Spleen (tissue), 11 donors: ENCODE measurements around the gene NEK5. TPM values are rescaled to one million over a fixed set of nuclear protein-coding genes. Genes with fewer than 3 reads are reported as not detected.
"Not testable (repeated sequence)": the region's sequence is repeated elsewhere in the genome, so short reads cannot be mapped to it uniquely, and the experiment has no call there.

Experiments
- DNase-seq: peaks from one replicate; pipeline ENCODE4 v3.0.0-alpha.2; 2020
- H3K27ac ChIP-seq, 8 donors: fragments of 200-600 bp; sonication (generic) in 7 of 8; 1 replicate in 4 of 8; 2 replicates in 4 of 8; pipeline versions ENCODE4 v1.5.0 to v1.8.0; 2016 to 2021; ENCODE audit warnings: inconsistent platforms in 4 of 8, mild to moderate bottlenecking in 4 of 8, moderate library complexity in 1 of 8
- H3K27me3 ChIP-seq, 7 donors: fragments of 200-600 bp; sonication (generic) in 6 of 7; replicated peaks in 1 of 7; 1 replicate in 4 of 7; 2 replicates in 3 of 7; pipeline versions ENCODE4 v1.5.0 to v1.8.0; 2016 to 2021; ENCODE audit warnings: inconsistent platforms in 3 of 7, mild to moderate bottlenecking in 1 of 7
- H3K36me3 ChIP-seq, 6 donors: fragments of 200-600 bp; sonication (generic) in 5 of 6; 1 replicate in 4 of 6; 2 replicates in 2 of 6; pipeline versions ENCODE4 v1.5.0 to v1.8.0; 2016 to 2021; ENCODE audit warnings: inconsistent platforms in 2 of 6
- H3K4me1 ChIP-seq, 6 donors: fragments of 200-600 bp; sonication (generic) in 5 of 6; 1 replicate in 3 of 6; 2 replicates in 3 of 6; pipeline versions ENCODE4 v1.5.0 to v1.8.0; 2016 to 2021; ENCODE audit warnings: inconsistent platforms in 3 of 6
- H3K4me3 ChIP-seq, 8 donors: fragments of 200-600 bp; sonication (generic) in 7 of 8; 1 replicate in 4 of 8; 2 replicates in 4 of 8; pipeline versions ENCODE4 v1.5.0 to v1.8.0; 2016 to 2021; ENCODE audit warnings: inconsistent platforms in 4 of 8, mild to moderate bottlenecking in 4 of 8, moderate library complexity in 2 of 8
- H3K9me3 ChIP-seq, 8 donors: fragments of 200-600 bp; sonication (generic) in 7 of 8; 1 replicate in 4 of 8; 2 replicates in 4 of 8; pipeline versions ENCODE4 v1.5.0 to v1.8.0; 2016 to 2021; ENCODE audit warnings: inconsistent platforms in 4 of 8
- CTCF ChIP-seq, 11 experiments: fragments of 200-600 bp in 7 of 11; fragments of 450-650 bp in 4 of 11; sonication (generic) in 4 of 11; IDR thresholded peaks in 8 of 11; conservative IDR thresholded peaks in 3 of 11; 1 replicate in 7 of 11; 2 replicates in 4 of 11; pipeline versions ENCODE4 v1.4.0 to v1.8.0; 2016 to 2021; ENCODE audit warnings: antibody characterized with exemption in 11 of 11, inconsistent platforms in 4 of 11, mild to moderate bottlenecking in 1 of 11
- POLR2A ChIP-seq, 3 donors: fragments of 450-650 bp; IDR thresholded peaks; one replicate each; pipeline ENCODE4 v1.5.1; 2017; ENCODE audit warnings: antibody characterized with exemption in 3 of 3, mild to moderate bottlenecking in 1 of 3
- POLR2AphosphoS5 ChIP-seq, 3 donors: sonication (generic); formaldehyde crosslinking; IDR thresholded peaks; one replicate each; pipeline ENCODE4 v1.5.1; 2017; ENCODE audit warnings: antibody characterized with exemption in 3 of 3
- WGBS, 5 donors: extraction: QIAGEN DNeasy Blood & Tissue Kit in 3 of 5; methylation state at CpG; one replicate each; pipeline versions ENCODE4 v1.1.5 to v1.1.7; 2013 to 2018; 5-methylcytosine and 5-hydroxymethylcytosine counted together
- intact Hi-C: fragments of 100-400 bp; cut with DNase I; formaldehyde crosslinking; loops from one replicate; pipeline ENCODE4 v1.15.0; 2023; ENCODE audit warnings: low total_unique reads
- polyA plus RNA-seq, 3 donors: library from polyadenylated mRNA; stranded (reverse); fragments of 200-250 nt; gene quantifications; one replicate each; pipeline ENCODE4 v1.2.1, GENCODE V29; 2013
- total RNA-seq, 7 donors: library from RNA; depleted of rRNA in 3 of 7; stranded (reverse); fragments of >200 nt in 3 of 7; fragmentation: NEBNext Ultra II Directional in 4 of 7; extraction: Animal tissue kit (Norgen Biotek cat#: 25700) in 4 of 7; gene quantifications; one replicate each; pipeline versions ENCODE4 v1.1.0 to v1.2.1, GENCODE V29; 2016 to 2021
- donor health status: healthy with polysubstance abuse.
- donor health status: DM: no; HTN: no; CAD: no; lungs with moderate emphysema.
- donor health status: DM: no; HTN: no; CAD: no.
- donor health status: Bipolar disorder and iron deficiency.
- donor health status: healthy.
- donor health status: DM: no; HTN: no; CAD: no.
- donor health status: DM: yes; HTN: yes; CAD: no.

NEK5 gene
- total and polyA plus RNA-seq, 10 donors: 0.04 to 0.30 (median 0.10) TPM; not detected in 4

- H3K9me3 ChIP-seq: no peaks in the 10 kb centered on the region
- H3K27me3 ChIP-seq: no peaks in the 10 kb centered on the region
- intact Hi-C loops: no loop called here
- WGBS, 5 donors: 94 to 97% (median 97%) methylated on average over 2 of the region's 2 CpGs
- H3K36me3 ChIP-seq: no peaks in the 10 kb centered on the region
- H3K4me1 ChIP-seq: no peaks in the 10 kb centered on the region
- H3K4me3 ChIP-seq: no peak overlapping the region
- H3K27ac ChIP-seq: no peak overlapping the region
- TF ChIP-seq CTCF (IDR thresholded peaks at IDR 0.05 in 8 of 11, conservative IDR thresholded peaks at IDR 0.05 in 3 of 11) (no peak), POLR2A (IDR thresholded peaks at IDR 0.05) (no peak), POLR2AphosphoS5 (IDR thresholded peaks at IDR 0.05) (no peak)
- DNase-seq: no peak
Observed at GRCh38 chr13:52096062-52096461, 32.8 kb downstream of the NEK5 start.

- no peak for TF ChIP-seq CTCF (IDR thresholded peaks at IDR 0.05 in 8 of 11, conservative IDR thresholded peaks at IDR 0.05 in 3 of 11)
- 81 to 96% (median 89%) methylated on average over 2 of the region's 2 CpGs for WGBS, 5 donors
- Histone ChIP-seq H3K27ac (no peak overlapping the region), H3K9me3 (no peaks in the 10 kb centered on the region), H3K4me1 (no peaks in the 10 kb centered on the region), H3K27me3 (no peaks in the 10 kb centered on the region), H3K4me3 (no peak overlapping the region), H3K36me3 (no peaks in the 10 kb centered on the region)
- DNase-seq: no peak
- intact Hi-C loops: no loop called here
Observed at GRCh38 chr13:52092087-52092486, 36.8 kb downstream of the NEK5 start.

GRCh38 chr13:52091473-52091872 lies 37.4 kb downstream of the NEK5 start:
- Histone ChIP-seq H3K4me1 (no peaks in the 10 kb centered on the region), H3K4me3 (no peak overlapping the region), H3K9me3 (no peaks in the 10 kb centered on the region), H3K27me3 (no peaks in the 10 kb centered on the region), H3K36me3 (no peaks in the 10 kb centered on the region), H3K27ac (no peak overlapping the region)
- WGBS, 5 donors: 75 to 92% (median 84%) methylated on average over 2 of the region's 2 CpGs
- no peak for DNase-seq
- TF ChIP-seq POLR2A (IDR thresholded peaks at IDR 0.05): no peak
- no peak for TF ChIP-seq POLR2AphosphoS5 (IDR thresholded peaks at IDR 0.05)
- TF ChIP-seq CTCF (IDR thresholded peaks at IDR 0.05 in 8 of 11, conservative IDR thresholded peaks at IDR 0.05 in 3 of 11): no peak
- intact Hi-C loops: no loop called here

- Histone ChIP-seq H3K36me3 (no peaks in the 10 kb centered on the region), H3K27ac (no peak overlapping the region), H3K27me3 (no peaks in the 10 kb centered on the region), H3K4me1 (no peaks in the 10 kb centered on the region), H3K4me3 (no peak overlapping the region), H3K9me3 (no peaks in the 10 kb centered on the region)
- DNase-seq: no peak
- intact Hi-C loops: no loop called here
- 84 to 97% (median 95%) methylated on average over 2 of the region's 2 CpGs for WGBS, 5 donors
- TF ChIP-seq CTCF (IDR thresholded peaks at IDR 0.05 in 8 of 11, conservative IDR thresholded peaks at IDR 0.05 in 3 of 11): no peak
Observed at GRCh38 chr13:52085421-52085820, 43.5 kb downstream of the NEK5 start.

- intact Hi-C loops, H3K4me3 ChIP-seq, H3K36me3 ChIP-seq, H3K27me3 ChIP-seq, H3K9me3 ChIP-seq, H3K27ac ChIP-seq, DNase-seq, H3K4me1 ChIP-seq: not testable (repeated sequence)
- WGBS, 5 donors: 90 to 97% (median 95%) methylated on average over 3 of the region's 3 CpGs
Observed at GRCh38 chr13:52084981-52085380, 43.9 kb downstream of the NEK5 start.
